DMS53 (cell line): ENCODE results near the gene GSG1L.

Source experiments
- DNase-seq: peaks from one replicate; lab custom pipeline; 2025; lab: John Stamatoyannopoulos, UW

GSG1L gene

DNA sequence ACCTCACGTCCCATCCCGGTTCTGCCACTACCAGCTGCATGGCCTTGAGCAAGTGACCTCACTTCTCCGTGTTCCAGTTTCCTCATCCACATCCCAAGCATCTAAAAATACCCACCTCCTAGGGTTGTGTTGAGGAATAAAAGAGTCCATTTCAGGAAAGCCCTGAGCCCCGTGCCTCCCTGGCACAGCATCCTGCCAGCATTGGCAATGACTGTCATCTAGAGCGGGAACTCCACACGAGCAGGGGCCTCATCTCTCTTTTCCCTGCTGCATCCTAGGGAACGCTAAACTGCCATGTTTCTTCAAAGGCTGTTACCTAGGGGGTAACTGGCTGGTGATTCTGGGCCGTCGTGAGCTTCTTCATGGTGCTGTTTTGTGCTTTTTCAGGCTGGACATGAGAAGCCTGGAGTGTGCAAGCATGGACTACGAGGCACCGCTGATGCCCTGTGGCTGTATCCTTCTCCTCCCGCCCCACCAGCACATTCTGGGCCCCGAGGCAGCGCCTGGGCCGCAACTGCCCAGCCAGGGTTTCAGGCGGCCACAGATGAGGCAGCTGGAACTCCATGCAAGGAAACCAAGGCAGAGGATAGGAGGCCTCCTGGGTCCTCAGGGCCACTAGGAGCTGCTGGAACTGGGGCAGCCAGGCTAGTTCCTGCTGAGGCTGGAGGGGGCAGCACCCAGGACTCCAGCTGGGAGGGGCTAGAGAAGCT is 292.2 kb downstream of the GSG1L start:
- no peak for DNase-seq

DNA sequence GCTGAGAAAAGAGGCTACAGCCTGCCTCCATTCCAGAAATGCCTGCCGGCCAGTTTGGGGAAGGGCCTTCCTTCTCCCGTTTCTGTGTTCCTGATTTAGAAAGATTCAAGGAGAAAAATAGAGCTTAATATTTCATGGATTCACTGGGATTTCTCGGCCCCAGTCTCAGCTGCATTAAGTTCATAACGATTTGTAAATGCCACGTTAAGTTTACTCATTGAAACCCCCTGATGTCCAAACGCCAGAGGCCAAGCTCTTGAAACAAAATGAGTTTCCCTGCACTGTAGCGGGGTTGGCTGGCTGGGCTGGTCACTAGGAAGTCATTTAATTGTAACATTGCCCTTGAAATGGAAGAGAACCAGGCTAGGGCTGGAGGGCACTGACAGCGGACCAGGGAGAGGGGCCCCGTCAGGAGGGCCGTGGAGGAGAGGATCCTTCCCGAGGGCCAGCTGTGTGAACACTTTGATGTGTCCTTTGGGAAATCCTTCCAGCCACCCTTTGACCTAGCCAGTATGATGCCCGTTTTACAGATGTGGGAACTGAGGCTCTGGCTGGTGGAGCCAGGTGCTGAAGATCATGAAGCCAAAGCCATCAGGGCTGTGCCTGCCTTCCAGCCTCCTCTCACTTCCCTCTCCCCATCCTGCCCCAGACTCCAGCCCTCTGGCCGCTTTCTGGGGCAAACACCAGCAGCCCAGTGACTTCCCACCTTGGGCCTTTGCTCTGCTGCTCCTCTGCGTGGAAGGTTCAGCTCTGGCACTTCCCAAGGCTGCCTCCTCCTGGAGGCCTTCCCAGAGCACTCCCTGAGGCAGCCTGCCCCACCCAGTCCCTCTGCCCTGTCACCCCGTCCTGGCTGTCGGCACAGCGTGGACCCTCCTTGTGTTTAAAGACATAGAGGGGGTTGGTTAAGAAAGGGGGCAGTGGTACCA is 293.0 kb downstream of the GSG1L start:
- DNase-seq = no peak

DNA sequence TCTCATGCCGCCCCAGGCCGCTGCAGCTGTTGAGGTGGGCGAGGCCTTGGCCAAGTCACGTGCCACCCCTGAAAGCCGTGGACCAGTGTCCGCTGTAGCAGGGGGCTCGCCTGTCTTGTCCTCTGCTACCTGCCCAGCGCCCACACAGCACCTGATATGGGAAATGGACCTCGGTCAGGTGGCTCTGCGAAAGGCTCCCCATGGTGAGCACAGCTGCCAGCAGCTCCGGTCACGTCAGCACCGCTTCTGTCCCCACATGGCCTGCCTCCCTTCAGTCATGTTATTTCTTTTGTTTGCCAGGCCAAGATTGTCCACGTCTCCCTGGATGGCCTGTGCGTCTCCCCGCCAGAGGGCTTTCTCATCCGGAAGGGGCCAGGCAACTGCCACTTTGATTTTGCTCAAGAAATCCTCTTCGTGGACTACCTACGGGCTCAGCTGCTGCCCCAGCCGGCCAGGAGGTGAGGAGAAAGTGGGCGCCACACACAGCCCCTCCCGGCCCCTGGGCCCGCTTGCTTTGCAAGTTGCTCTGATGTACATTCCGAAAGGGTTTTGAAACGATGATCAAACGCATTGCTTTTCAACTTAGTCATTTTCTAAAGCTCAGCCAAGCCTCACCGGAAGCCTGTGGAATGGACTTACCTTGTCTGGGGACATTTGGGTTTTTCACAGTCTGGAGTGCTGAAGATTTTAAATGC is 293.8 kb downstream of the GSG1L start:
- no peak for DNase-seq

DNA sequence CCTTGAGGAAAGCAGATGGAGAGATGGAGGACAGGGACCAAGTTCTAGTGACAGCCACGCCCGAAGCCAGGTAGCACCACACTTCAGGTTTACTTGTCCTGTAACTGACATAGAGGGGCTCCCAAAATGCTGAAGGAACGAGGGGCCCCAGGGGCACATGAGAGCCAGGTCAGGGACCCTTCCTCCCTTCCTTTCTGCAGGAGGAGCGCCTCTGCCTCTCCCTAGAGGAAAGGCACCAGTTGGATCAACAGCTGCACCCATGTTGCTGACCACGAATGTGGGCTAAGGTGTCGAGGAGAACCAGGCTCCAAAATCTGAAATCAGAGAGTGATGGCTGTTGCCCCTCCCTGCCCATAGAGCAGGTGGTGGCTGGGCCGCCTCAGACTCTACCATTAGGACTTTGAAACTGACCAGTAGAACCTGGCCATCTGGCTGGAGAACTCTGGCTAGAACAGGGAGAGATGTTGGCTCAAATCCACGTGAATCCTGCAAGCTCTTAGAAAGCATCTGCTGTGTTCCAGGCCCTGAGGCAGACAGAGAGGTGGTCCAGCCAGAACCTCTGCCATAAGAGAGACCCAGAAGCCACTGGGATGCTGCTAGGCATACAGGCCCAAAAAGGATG is 294.8 kb downstream of the GSG1L start:
- DNase-seq = no peak

DNA sequence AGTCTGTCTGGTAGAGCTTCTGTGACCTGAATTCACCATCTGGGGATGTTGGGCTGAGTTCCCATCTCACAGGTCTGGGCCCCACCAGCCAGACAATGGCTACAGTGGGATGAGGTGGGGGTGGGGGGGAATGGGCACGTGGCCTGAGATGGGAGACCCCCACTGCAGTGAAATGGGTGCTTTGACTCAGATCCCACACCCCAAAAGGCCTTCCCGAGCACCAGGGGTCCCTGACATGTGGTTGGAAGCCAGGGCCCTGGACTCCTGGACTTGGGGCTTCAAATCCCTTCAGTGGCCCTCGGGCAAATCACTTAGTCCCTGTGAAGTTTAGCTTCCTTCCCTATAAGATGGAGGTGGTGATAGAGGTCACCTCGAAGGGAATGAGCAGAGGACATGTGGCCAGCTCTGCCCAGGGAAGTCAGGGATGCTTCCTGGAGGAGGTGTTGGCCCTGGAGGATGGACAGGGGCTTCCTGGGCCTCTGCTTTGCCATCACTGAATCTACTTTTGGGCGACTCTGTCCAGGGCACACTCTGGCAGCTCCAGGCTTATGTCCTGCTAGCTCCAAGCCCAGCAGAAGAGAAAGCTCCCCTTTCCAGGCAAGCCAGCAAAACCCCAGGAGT is 295.4 kb downstream of the GSG1L start:
- no peak for DNase-seq

DNA sequence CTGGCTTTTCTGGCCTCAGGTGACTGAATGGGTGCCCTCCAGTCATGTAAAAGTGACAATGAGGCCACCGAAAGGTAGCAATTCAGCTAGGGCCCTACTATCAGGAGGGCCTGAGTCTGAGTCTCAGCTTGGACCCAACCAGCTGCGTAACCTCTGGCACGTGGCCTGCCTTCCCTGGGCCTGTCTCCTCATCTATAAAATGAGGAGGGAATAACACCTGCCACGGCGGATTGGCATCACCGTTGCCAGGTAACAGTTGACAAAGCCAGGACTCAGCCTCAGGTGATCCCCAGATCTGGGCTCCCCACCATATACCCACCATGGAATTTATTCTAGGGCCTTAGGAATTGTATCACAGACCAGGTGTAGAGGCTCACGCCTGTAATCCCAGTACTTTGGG is 296.4 kb downstream of the GSG1L start:
- DNase-seq = no peak

DNA sequence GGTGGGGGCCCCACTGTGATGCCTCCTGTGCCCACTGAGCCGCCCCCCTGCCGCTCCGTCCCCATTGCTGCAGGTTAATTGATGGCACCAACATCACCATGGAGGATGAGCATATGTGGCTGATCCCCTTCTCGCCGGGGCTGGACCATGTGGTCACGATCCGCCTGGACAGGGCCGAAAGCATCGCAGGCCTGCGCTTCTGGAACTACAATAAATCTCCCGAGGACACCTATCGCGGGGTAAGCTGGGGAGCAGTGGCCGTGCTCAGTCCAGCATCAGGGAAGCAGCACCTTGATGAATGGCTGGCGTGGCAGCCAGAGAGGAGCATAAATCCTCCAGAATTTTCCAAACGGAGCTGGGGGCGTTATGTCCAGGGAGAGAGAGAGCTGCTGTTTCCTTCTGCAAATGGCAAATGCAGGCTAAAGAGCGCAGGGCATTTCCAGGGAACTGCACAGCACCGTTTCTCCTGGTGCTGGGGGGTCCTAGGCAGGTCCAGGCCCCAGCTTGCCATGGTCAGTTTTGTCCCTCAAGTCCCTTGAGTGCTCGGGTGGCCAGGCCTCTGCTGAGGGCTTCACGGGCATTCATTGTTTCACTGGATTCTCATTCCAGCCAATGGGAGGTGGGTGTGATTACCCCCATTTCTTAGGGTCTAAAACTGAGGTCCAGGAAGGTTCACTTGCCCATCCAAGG is 297.1 kb downstream of the GSG1L start:
- DNase-seq = no peak

DNA sequence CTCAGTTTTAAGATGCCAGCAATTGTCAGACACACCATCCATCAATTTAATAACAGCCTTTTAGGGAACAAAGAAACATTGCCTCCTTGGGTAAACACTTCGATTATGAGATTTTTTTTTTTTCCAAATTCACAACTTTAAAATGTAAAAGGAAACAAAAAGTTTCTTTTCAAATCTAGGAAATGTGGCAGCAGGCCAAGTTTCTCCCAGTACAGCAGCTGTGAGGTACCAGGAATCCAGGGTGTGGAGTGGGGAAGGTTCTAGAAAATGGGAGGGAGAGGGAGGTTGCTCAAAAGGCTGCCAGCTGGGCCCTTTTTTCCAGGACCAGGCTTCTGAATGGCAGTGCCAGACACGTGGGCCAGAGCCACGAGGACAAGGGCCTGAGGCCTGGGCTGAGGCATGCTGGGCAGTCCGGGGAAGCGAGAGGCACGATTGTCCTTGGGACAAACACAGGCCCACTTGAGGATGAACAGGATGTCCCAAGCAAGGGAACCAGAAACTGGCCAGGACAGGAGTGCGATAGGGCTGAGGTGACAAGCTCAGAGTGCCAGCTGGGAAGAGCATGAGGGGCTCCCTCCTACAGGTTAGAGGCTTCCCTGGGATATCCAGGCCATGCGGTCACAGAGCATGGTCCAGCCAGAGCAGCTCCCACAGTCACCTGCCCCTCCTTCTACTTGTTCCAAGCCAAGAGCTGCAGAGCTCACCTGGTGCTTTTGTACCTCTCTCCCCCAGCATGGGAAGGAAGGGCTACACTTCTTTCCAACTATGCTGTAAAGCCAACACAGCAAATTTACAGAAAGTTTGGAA is 298.4 kb downstream of the GSG1L start:
- DNase-seq = no peak

DNA sequence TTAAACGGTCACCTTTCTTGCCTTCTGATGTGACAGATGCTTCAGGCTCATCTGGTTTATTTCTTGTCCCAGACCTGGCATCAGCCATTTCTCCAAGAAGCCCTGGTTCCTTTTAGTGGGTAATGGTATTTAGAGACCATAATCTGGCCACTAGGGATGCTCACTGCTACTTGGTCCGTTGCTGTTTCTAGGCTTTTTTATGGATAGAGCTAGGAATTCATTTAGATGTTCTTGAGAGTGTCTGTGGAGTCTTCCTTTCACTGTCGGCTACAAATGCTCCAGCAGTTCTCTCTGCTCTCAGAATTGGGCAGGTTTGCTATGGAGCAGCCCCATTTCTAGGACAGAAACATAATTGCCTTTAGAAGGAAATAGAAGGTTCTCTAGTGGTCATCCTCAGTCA is 299.1 kb downstream of the GSG1L start:
- no peak for DNase-seq

DNA sequence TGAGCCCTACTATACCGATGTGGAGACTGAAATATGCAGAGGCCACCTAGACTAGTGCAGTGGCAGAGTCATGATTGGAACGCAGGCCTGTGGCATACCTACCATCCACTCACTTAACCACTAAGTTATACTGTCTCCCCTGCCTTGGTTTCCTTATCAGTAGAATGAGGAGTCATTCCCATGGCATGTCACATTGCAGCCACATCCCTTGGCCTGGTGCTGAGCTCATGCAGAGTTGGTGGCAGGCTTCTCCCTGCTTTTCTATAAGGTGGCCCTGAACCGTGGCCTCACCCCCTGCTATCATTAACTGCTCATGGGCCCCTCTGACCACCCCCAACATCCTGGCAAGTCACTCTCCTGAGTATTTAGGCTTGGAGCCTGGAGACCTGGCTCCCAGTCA is 301.1 kb downstream of the GSG1L start:
- no peak for DNase-seq

DNA sequence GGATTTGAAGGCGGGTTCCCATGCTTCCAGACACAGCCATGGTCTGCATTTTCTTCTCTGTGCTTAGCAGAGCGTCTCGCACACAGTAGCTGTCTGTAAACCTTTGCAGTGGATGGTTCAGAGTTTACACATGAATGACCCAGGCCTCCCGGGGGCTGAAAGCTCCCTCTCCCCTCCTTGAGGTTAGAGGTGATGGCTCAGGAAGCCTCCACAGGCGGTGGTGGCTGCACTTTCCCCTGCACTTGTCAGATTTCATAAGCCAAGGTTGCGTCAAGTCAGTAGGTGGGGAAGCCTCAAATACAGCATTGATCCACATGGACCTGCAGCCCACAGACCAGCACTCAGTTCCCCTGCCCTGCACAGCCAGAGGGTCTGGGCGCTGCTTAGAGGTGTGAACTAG is 301.7 kb downstream of the GSG1L start:
- DNase-seq = no peak

DNA sequence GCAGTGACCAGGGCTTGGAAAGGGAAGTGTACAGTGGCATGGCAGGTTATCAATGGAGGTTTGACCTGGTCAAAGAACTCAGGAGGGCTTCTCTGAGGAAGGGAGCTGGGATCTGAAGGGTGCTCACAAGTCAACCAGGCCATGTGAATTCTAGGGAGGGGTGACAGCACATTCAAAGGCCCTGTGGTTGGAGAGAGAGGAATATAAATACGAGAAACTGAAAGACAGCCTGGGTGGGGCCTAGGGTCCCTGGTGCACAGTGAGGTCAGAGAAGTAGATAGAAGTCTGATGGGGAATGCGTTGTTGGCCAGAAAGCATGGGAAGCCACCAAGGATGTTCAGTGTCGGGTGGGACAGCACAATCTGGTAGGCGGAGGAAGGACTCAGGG is 302.7 kb downstream of the GSG1L start:
- DNase-seq = no peak

DNA sequence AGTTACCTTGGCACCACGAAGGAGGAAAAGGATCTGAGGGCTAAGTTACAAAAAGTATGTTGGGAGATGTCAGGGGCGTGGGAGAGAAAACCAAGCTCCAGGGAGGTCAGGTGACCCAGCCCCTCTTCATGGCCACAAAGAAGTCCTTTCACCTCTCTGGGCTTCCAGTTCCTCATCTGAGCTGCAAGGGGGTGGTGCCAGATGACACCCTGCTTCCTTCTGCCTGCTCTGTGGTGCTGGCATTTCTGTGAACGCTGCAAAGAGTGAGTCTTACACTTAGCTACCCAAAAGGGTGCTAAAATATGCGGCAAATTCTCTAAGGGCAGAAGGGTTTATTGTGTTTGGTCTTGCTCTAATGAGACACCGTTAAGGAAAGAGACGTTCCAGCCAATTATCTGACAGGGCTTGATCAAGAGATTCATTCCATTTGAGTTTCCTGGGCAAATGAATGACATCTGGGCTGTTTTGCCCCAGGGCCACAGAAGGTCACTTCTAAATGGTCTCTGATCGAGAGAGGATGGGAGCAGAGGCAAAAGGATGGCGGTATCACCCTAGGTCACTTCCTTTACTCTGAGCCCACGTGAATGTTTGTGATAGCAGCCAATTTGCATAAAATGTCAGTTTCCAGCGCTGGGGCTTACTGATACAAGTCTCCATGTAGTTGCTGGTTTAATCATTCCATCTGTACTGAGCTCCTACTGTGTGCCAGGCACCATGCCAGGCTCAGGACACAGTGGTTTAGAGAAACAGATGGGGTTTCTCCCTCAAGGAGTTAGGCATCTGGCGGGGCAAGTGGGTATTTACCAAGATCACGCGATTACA is 303.3 kb downstream of the GSG1L start:
- DNase-seq = no peak

DNA sequence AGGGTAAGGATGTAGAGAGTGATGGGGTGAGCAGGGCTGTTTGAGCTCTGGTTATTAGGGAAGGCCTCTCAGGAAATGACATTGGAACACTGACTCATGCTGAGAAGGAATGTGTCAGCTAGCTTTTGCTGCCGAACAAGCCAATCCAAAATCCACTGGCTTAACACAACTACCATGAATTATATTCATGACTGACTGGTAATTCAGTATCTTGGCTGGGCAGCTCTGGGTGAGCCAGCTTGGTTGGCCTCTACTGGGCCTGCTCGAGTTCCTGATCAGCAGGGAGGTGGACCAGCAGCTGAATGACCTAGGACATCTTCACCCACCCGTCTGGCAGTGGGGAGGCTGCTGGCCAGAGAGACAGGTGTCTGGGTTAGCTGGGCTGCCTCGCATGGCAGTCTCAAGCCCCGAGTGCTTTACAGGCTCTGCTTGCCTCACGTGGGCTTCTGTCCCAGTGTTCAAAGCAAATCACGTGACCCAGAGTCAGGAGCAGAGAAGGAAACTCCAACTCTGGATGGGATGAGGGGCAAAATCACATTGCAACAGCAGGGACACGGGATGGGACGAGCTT is 304.1 kb downstream of the GSG1L start:
- DNase-seq = no peak

DNA sequence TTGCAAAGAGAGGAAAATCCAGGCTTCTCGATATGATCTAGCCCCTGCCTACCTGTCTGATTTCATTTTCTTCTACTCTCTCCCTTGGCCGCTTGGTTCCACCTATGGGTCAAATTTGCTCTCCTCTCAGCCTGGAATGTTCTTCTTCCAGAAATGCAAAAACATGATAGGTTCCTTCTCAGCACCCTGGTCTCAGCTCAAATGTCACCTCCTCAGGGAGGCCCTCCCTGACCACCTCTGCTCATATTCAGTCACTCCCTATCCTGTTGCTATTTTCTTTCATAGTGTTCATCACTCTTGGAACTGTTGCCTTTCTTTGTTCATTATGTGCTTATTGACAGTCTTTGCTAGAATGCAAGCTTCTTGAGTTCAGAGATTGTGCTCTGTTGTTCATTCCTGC is 305.0 kb downstream of the GSG1L start:
- DNase-seq = no peak

DNA sequence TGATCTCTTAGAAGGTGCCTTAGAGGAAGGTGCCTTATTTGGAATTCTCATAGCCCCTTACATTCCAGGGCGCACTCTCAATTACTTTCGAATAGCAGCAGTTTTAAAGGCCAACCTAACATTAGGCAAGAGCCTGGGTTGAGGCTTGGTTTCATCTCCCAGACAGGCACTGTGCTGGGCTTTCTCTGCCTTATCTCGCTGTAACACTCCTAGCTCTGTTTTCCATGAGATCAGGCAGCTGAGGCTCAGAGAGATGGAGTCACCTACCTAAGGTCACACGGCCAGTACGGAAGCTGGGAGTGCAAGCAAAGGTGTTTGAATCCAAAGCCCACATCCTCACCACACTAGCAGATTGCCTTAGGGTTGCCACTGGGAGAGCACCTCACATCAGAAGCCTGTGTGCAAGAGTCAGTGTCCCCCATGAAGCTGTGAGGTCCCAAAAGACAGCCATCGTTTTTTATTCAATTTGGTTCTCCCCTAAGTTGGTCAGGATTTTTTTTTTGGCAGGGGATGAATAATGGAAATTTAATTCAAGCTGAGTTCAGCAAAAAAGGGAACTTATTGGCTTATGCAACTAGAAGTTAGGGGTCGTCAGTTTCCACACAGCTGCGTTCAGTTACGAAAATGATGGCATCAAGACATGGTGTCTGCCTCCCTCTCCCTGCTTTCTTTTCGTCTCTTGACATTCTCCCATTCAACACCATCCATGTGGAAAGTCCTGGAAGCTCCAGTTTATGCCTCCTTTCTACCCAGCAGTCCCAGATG is 307.1 kb downstream of the GSG1L start:
- no peak for DNase-seq

DNA sequence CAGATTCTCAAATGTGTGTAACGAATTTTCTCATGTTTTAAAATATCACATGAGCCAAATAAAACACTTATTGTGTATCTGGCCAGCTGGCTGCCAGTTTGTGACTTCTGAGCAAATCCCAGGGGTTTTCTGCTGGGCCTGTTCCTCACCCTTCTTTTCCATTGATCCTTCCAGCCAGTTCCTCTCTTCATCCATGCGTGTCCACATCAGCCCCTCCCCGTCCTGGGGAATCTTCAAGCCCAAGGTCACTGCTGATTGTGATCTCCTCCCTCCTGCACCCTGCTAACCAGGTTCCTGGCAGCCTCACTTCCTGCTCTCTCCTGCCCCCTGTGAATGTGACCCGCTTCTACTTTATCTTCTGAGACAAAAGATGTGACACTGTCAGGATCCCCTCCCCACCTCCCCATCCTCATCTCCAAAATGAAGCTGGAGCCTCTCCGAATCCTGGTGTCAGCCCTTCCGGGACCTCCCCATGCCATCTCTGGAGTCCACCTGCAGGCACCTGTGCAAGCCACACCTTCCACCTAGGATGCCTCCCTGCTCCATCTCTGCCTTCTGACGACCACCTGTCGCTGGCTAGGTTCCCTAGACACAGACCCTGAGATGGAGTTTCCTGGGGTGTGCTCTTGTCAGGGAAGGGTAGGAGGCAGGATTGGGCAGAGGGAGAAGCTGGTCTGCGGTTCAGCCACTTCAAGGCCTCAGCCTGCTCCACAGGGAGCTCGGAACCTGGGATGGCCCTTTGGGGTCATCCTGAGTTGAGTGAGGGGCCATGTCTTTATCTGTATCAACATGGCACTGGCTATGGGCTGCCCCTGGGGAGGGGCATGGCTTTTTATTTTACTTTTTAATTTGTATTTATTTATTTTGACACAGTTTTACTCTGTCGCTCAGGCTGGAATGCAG is 308.5 kb downstream of the GSG1L start:
- no peak for DNase-seq
